Right cardiac atrium (tissue), 5 donors: ENCODE measurements around the gene ARHGAP9. TPM values are rescaled to one million over a fixed set of nuclear protein-coding genes. Genes with fewer than 3 reads are reported as not detected.

ENCODE experiments used
- ATAC-seq, 2 donors: fragments of 200-7000 bp; cut with Tn5 transposase; one replicate each; pipeline versions ENCODE4 v1.8.0 to v1.9.1; 2020; ENCODE audit warnings: moderate library complexity in 2 of 2, mild to moderate bottlenecking in 1 of 2
- DNase-seq, 3 donors: peaks; one replicate each; pipeline ENCODE4 v3.0.0-alpha.2; 2020
- H3K27ac ChIP-seq: one replicate; pipeline ENCODE4 v1.5.1; 2013; ENCODE audit warnings: mild to moderate bottlenecking, low read length, control low read depth, moderate library complexity
- H3K27me3 ChIP-seq: one replicate; pipeline ENCODE4 v1.6.1; 2013; ENCODE audit not compliant: control insufficient read depth, insufficient read depth
- H3K4me1 ChIP-seq: one replicate; pipeline ENCODE4 v1.6.1; 2013; ENCODE audit warnings: low read length; ENCODE audit not compliant: control insufficient read depth, insufficient read depth
- H3K4me3 ChIP-seq: one replicate; pipeline ENCODE4 v1.5.1; 2013; ENCODE audit warnings: low read length, control low read depth
- H3K9me3 ChIP-seq: one replicate; pipeline ENCODE4 v1.6.1; 2013; ENCODE audit warnings: low read length; ENCODE audit not compliant: control insufficient read depth
- WGBS: extraction: QIAGEN DNeasy Blood & Tissue Kit; methylation state at CpG from one replicate; pipeline ENCODE4 v1.1.7; 2013; 5-methylcytosine and 5-hydroxymethylcytosine counted together
- intact Hi-C, 4 donors: fragments of 100-400 bp; cut with DNase I; formaldehyde crosslinking; loops; one replicate each; pipeline versions ENCODE4 v1.11.0 to v1.14.0; 2022 to 2023
- polyA plus RNA-seq: library from polyadenylated mRNA; stranded (reverse); fragments of 200-250 nt; gene quantifications from one replicate; pipeline ENCODE4 v1.2.3, GENCODE V29; 2013
- total RNA-seq, 4 donors: library from RNA; stranded (reverse); fragmentation: NEBNext Ultra II Directional; extraction: Animal tissue kit (Norgen Biotek cat#: 25700); gene quantifications; one replicate each; pipeline ENCODE4 v1.2.1, GENCODE V29; 2021
- donor health status: healthy with polysubstance abuse.
- donor health status: DM: no; HTN: yes; CAD: no.
- donor health status: DM: no; HTN: no; CAD: no.
- donor health status: DM: no; HTN: yes; CAD: no; lungs with severe emphysema.
- donor health status: DM: yes; HTN: yes; CAD: no.

Gene ARHGAP9
- total and polyA plus RNA-seq, 5 donors = 3.0 to 10.2 (median 6.0) TPM

DNA sequence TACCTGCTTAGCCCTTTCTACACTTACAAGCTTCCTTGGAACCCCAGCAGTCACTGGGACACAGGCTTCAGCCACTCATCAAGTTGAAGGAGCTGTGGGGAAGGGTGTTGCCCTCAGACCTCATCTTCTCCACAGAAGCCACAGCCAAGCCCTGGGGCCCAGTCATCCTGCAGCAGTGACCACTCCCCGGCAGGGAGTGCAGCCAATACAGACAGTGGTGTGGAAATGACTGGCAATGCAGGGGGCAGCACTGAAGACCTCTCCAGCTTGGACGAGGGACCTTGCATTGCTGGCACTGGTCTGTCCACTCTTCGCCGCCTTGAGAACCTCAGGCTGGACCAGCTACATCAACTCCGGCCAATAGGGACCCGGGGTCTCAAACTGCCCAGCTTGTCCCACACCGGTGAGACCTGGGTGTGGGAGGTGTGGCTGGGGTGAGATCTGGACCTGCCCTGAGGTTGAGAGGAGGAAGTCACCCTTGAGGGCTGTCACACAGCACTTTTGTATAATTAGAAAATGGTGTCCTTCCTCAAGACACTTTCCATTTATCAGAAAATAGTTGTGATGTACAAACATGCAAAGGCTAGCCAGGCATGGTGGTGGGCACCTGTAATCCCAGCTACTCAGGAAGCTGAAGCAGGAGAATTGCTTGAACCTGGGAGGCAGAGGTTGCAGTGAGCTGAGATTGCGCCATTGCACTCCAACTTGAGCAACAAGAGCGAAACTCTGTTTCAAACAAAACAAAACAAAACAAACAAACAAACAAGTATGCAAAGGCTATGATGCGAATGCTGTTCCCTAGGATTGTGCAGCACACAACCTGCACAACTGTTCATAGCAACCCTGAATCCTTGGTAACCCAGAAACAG lies 10.1 kb downstream of the ARHGAP9 start:
- Histone ChIP-seq H3K27ac (no peak overlapping the region), H3K4me3 (no peak overlapping the region), H3K4me1 (no peaks in the 10 kb centered on the region), H3K9me3 (no peaks in the 10 kb centered on the region), H3K27me3 (no peaks in the 10 kb centered on the region)
- intact Hi-C loops = loop anchor here in 1 of 4 donors (10.0 kb wide), 1 partner anchor 155 kb away; no protein-coding TSS in a partner anchor
- WGBS = 83% methylated on average over 10 of the region's 10 CpGs
- ATAC-seq (no peak), DNase-seq (peak in 1 of 3 donors; percentile 21)

DNA sequence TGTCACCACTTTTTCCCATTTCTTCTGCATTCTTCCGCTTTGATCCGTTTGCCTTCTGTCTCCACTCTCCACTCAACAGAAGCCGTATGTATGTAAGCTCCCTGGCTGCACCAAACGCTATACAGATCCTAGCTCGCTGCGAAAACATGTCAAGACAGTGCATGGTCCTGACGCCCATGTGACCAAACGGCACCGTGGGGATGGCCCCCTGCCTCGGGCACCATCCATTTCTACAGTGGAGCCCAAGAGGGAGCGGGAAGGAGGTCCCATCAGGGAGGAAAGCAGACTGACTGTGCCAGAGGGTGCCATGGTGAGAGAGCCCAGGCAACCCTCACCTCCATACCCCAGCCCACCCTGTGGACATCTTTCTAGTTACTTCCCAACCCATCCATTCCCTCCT lies 11.8 kb downstream of the ARHGAP9 start:
- no peaks in the 10 kb centered on the region for H3K27me3 ChIP-seq
- intact Hi-C loops = loop anchor here in 1 of 4 donors (10.0 kb wide), 1 partner anchor 157 kb away; no protein-coding TSS in a partner anchor
- no peak overlapping the region for H3K27ac ChIP-seq
- H3K9me3 ChIP-seq = no peaks in the 10 kb centered on the region
- no peaks in the 10 kb centered on the region for H3K4me1 ChIP-seq
- ATAC-seq = no peak
- no peak overlapping the region for H3K4me3 ChIP-seq
- no peak for DNase-seq
- WGBS = 79% methylated on average over 11 of the region's 11 CpGs

DNA sequence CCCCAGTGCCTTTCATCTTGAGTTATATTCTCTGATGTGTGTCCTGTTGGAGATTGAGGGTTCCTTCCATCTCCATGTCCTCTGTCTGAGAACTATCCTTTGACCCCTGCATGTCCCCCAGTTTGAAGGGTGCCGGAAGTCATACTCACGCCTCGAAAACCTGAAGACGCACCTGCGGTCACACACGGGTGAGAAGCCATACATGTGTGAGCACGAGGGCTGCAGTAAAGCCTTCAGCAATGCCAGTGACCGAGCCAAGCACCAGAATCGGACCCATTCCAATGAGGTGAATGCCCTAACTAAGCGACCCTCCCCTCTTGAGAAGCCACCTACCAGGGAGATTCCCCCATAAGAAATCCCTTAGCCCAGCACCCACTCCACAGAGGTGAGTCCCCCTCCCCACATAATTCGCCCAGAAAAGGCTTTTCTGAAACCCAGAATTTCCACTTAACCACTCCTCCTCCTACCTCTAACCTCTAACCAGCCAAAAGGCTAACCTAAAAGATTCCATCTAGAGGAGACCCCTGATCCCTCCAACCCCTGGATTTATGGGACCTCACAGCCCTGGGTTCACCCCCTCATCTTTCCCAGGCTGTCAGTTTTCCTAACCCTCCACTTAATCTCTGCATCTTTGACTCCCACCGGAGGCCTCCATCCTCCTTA lies 12.3 kb downstream of the ARHGAP9 start:
- Histone ChIP-seq H3K27ac (no peak overlapping the region), H3K9me3 (no peaks in the 10 kb centered on the region), H3K4me1 (no peaks in the 10 kb centered on the region), H3K4me3 (no peak overlapping the region), H3K27me3 (no peaks in the 10 kb centered on the region)
- DNase-seq = no peak
- no peak for ATAC-seq
- intact Hi-C loops = loop anchor here in 1 of 4 donors (10.0 kb wide), 1 partner anchor 157 kb away; no protein-coding TSS in a partner anchor
- 88% methylated on average over 12 of the region's 12 CpGs for WGBS

DNA sequence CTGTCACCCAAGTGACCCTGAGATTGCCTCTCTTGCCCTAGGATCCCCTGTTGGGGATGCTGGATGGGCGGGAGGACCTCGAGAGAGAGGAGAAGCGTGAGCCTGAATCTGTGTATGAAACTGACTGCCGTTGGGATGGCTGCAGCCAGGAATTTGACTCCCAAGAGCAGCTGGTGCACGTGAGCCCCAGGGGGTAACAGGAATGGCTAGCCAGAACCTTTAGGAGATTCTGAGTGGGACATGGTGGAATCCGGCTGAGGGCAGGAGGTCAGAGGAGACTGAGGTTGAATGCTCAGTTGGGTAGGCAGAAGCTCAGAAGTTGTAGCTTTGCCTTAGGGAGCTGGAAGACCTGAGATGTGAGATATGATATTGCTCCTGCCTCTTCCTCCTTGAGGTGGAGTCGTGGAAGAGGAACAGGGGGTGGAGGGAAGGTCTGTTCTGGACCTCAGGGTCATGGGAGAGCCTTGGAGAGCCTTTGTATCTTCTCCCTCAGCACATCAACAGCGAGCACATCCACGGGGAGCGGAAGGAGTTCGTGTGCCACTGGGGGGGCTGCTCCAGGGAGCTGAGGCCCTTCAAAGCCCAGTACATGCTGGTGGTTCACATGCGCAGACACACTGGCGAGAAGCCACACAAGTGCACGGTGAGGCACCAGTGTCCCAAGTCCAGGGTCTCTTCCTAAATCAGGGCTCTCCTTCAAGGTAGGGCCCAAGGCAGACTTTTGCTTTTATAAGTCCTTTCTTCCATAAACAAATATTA lies 13.7 kb downstream of the ARHGAP9 start:
- no peaks in the 10 kb centered on the region for H3K4me1 ChIP-seq
- no peak overlapping the region for H3K27ac ChIP-seq
- H3K9me3 ChIP-seq = no peaks in the 10 kb centered on the region
- WGBS = 74% methylated on average over 14 of the region's 14 CpGs
- no peak for ATAC-seq
- H3K4me3 ChIP-seq = no peak overlapping the region
- intact Hi-C loops = loop anchor here in 1 of 4 donors (10.0 kb wide), 1 partner anchor 159 kb away; no protein-coding TSS in a partner anchor
- H3K27me3 ChIP-seq = no peaks in the 10 kb centered on the region
- DNase-seq = no peak

DNA sequence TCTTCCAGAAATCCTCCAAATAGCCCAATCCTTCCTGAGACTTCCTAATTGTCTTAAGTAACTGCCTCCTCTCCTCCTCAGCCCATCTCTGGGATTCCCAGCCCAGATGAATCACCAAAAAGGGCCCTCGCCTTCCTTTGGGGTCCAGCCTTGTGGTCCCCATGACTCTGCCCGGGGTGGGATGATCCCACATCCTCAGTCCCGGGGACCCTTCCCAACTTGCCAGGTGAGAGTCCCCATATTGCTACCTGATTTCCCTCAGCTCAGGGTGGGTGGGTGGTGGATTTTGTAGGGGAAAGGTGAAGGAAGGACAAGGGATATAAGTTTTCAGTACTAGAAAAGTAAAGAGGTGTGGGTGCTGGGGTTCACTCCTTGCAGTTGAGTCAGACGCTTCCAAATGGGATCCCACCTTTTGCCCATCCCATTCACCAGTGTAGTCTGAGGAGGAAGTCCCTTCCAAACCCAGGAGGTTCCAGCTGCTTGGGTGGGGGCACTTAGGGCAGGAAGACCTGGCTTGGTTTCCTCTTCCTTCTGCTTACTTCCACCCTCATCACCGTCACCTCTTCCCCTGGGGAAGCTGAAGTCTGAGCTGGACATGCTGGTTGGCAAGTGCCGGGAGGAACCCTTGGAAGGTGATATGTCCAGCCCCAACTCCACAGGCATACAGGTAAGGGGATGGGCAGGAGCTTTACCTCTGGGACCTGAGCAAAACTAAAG lies 14.5 kb downstream of the ARHGAP9 start:
- WGBS = 79% methylated on average over 6 of the region's 6 CpGs
- intact Hi-C loops = loop anchor here in 1 of 4 donors (10.0 kb wide), 1 partner anchor 160 kb away; no protein-coding TSS in a partner anchor
- no peaks in the 10 kb centered on the region for H3K4me1 ChIP-seq
- H3K27ac ChIP-seq = no peak overlapping the region
- ATAC-seq (no peak), DNase-seq (no peak)
- no peaks in the 10 kb centered on the region for H3K9me3 ChIP-seq
- H3K27me3 ChIP-seq = no peaks in the 10 kb centered on the region
- H3K4me3 ChIP-seq = no peak overlapping the region

DNA sequence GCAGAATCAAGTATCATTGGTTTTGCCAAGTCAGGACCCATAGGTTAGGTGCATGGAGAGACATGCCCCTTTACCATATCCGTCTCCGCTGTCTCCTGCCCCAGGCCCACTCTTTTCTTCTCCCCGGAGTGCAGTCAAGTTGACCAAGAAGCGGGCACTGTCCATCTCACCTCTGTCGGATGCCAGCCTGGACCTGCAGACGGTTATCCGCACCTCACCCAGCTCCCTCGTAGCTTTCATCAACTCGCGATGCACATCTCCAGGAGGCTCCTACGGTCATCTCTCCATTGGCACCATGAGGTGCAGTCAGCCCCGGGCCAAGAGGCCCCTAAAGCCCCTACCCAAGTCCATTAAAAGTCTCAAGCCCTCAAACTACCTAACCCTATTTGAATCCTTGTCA lies 15.1 kb downstream of the ARHGAP9 start:
- no peak overlapping the region for H3K4me3 ChIP-seq
- no peak overlapping the region for H3K27ac ChIP-seq
- ATAC-seq (no peak), DNase-seq (no peak)
- intact Hi-C loops = loop anchor here in 1 of 4 donors (10.0 kb wide), 1 partner anchor 160 kb away; no protein-coding TSS in a partner anchor
- no peaks in the 10 kb centered on the region for H3K4me1 ChIP-seq
- 89% methylated on average over 12 of the region's 12 CpGs for WGBS
- H3K27me3 ChIP-seq = no peaks in the 10 kb centered on the region
- no peaks in the 10 kb centered on the region for H3K9me3 ChIP-seq

DNA sequence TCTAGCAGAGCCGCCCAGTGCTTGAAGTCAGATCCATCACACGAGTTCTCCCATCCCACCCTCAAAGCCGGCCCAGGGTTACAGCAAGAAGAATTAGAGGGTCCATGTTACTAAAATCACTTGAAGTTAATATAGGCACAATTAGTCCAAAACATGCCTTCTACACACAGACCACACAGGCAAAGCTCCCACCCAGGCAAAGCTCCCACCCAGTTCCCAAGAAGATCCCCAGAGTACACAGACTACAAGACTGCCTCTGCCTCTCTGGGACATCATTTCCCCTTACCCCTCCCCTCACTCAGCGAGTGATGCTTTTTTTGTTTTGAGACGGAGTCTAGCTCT lies 16.8 kb downstream of the ARHGAP9 start:
- Histone ChIP-seq H3K27ac (no peak overlapping the region), H3K27me3 (no peaks in the 10 kb centered on the region), H3K4me3 (no peak overlapping the region), H3K9me3 (no peaks in the 10 kb centered on the region), H3K4me1 (no peaks in the 10 kb centered on the region)
- WGBS = 36% methylated on average over 5 of the region's 5 CpGs
- intact Hi-C loops = loop anchor here in 1 of 4 donors (10.0 kb wide), 1 partner anchor 162 kb away; no protein-coding TSS in a partner anchor
- DNase-seq (no peak), ATAC-seq (no peak)

DNA sequence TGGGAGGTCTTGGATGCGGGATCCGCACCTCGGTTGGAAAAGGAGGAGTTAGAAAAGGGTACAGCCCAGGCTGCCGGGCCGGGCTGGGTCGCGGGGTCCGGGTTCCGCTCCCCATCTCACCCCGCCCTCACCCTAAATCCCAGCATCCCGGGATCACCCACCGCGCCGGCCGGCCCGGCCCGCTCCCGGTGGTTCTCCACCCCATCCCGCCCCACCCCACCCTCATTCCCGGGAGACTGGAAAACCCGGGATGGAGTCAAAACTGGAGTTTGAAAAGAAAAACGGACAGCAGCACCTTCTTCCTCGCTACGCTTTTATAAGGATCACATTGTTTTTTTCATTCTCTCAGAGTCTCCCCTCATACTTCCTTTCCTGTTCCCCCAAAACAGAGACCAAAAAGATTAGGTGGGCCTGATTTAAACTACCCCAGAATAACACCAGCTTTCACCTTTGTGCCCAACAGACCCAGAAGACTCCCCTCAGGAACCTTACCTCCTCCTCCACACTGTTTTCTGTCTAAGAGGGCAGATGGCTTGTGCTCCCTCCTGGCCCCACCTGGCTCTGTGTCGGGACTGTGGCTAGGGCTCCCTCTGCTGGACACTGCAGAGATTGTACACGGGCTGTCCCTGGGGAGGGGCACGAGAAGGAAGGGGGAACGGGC lies 17.3 kb downstream of the ARHGAP9 start:
- under 1% methylated on average over 28 of the region's 28 CpGs for WGBS
- Histone ChIP-seq H3K9me3 (no peaks in the 10 kb centered on the region), H3K4me1 (no peaks in the 10 kb centered on the region), H3K27me3 (no peaks in the 10 kb centered on the region), H3K4me3 (peak overlapping the region; percentile 93), H3K27ac (peak overlapping the region; percentile 26)
- ATAC-seq (peak; percentile 76 to 78), DNase-seq (peak; percentile 86 to 93 (median 92))
- intact Hi-C loops = loop anchor here in 1 of 4 donors (10.0 kb wide), 1 partner anchor 162 kb away; no protein-coding TSS in a partner anchor

DNA sequence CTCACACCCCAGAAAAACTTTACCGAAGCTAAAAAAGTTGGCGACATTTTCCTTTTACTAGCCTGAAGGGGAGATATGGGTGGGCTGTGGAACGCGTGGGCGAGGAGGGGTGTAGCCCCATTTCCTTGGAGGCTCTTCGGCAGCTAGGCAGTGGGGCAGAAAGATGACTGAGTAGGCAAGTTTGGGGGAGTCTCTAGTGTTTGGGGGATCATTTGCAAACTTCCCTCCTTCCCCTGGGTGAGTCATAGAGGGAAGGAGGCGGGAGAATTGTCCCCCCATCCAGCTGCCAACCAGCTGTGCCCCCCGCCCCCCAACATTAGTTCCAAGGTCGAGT lies 17.8 kb downstream of the ARHGAP9 start:
- Histone ChIP-seq H3K27me3 (no peaks in the 10 kb centered on the region), H3K4me3 (peak overlapping the region; percentile 93), H3K27ac (no peak overlapping the region), H3K4me1 (no peaks in the 10 kb centered on the region), H3K9me3 (no peaks in the 10 kb centered on the region)
- ATAC-seq = no peak
- no peak for DNase-seq
- intact Hi-C loops = loop anchor here in 1 of 4 donors (10.0 kb wide), 1 partner anchor 163 kb away; no protein-coding TSS in a partner anchor
- WGBS = under 1% methylated on average over 9 of the region's 9 CpGs
